Suprapubic skin (tissue), 3 donors: Measurements from ENCODE around the gene SLC11A1.

Experiments used
- POLR2AphosphoS5 ChIP-seq, 3 donors: sonication (generic); formaldehyde crosslinking; IDR thresholded peaks; one replicate each; pipeline ENCODE4 v1.6.1; 2017; ENCODE audit warnings: antibody characterized with exemption in 3 of 3
- TF ChIP-seq, protein P1 (sequence below), 2 donors: fragments of 200-600 bp in 1 of 2; fragments of 450-650 bp in 1 of 2; sonication (generic) in 1 of 2; IDR thresholded peaks; one replicate each; pipeline ENCODE4 v1.5.1; 2016 to 2019; ENCODE audit warnings: antibody characterized with exemption in 2 of 2, mild to moderate bottlenecking in 1 of 2, moderate library complexity in 1 of 2

- TF ChIP-seq, protein P1, sequence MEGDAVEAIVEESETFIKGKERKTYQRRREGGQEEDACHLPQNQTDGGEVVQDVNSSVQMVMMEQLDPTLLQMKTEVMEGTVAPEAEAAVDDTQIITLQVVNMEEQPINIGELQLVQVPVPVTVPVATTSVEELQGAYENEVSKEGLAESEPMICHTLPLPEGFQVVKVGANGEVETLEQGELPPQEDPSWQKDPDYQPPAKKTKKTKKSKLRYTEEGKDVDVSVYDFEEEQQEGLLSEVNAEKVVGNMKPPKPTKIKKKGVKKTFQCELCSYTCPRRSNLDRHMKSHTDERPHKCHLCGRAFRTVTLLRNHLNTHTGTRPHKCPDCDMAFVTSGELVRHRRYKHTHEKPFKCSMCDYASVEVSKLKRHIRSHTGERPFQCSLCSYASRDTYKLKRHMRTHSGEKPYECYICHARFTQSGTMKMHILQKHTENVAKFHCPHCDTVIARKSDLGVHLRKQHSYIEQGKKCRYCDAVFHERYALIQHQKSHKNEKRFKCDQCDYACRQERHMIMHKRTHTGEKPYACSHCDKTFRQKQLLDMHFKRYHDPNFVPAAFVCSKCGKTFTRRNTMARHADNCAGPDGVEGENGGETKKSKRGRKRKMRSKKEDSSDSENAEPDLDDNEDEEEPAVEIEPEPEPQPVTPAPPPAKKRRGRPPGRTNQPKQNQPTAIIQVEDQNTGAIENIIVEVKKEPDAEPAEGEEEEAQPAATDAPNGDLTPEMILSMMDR (IDR thresholded peaks at IDR 0.05): no peak
- TF ChIP-seq POLR2AphosphoS5 (IDR thresholded peaks at IDR 0.05): no peak
These were observed 38.5 kb upstream of the SLC11A1 start for GRCh38 chr2:218343591-218343990.
